IMR-90 (cell line): Measurements from ENCODE around the gene CRYM. TPM values are rescaled to one million over a fixed set of nuclear protein-coding genes. Genes with fewer than 3 reads are reported as not detected.
"Not testable (repeated sequence)": the region's sequence is repeated elsewhere in the genome, so short reads cannot be mapped to it uniquely, and the experiment has no call there.

Experiments used
- ATAC-seq: fragments of 200-7000 bp; cut with Tn5 transposase; 2 replicates; pipeline ENCODE4 v1.9.1; 2020; ENCODE audit warnings: low read depth, mild to moderate bottlenecking, moderate library complexity
- BruUV-seq: library from RNA; stranded (reverse); fragments of 400-500 nt; replicated peaks from 2 replicates; lab custom pipeline; 2021; lab: Mats Ljungman, UMichigan
- CTCF ChIA-PET: fragments of 300-600 bp; formaldehyde crosslinking; extraction: SDS; loops from one replicate; lab custom pipeline; 2021; ENCODE audit warnings: antibody characterized with exemption; lab: Yijun Ruan, JAX
- POLR2A ChIA-PET: fragments of 300-600 bp; sonication (Branson Sonifier 250); formaldehyde crosslinking; loops from one replicate; lab custom pipeline; 2022; ENCODE audit warnings: antibody characterized with exemption; ENCODE audit not compliant: unreplicated experiment; lab: Charles Lee
- DNase-seq: peaks from one replicate; pipeline ENCODE4 v3.0.0; 2013
- H2AFZ ChIP-seq: replicated peaks from 2 replicates; pipeline ENCODE3; 2013; ENCODE audit warnings: low read length, mild to moderate bottlenecking; ENCODE audit not compliant: poor library complexity
- H2AK5ac ChIP-seq: 2 replicates; pipeline ENCODE4 v1.6.1; 2013; ENCODE audit warnings: low read depth, low read length, inconsistent platforms
- H2AK9ac ChIP-seq: replicated peaks from 2 replicates; pipeline ENCODE3; 2013; ENCODE audit warnings: mild to moderate bottlenecking, low read depth, low read length, moderate library complexity; ENCODE audit not compliant: poor library complexity
- H2BK120ac ChIP-seq: 2 replicates; pipeline ENCODE4 v1.6.1; 2013; ENCODE audit warnings: low read depth, low read length, inconsistent platforms
- H2BK15ac ChIP-seq: 3 replicates; pipeline ENCODE4 v1.6.1; 2013; ENCODE audit warnings: low read depth, low read length, inconsistent platforms
- H2BK20ac ChIP-seq: 2 replicates; pipeline ENCODE4 v1.6.1; 2013; ENCODE audit warnings: low read depth, mild to moderate bottlenecking, inconsistent platforms, low read length, moderate library complexity
- H2BK5ac ChIP-seq: 2 replicates; pipeline ENCODE4 v1.6.1; 2013; ENCODE audit warnings: mild to moderate bottlenecking, low read depth, low read length, inconsistent platforms; ENCODE audit not compliant: poor library complexity, severe bottlenecking
- H3K14ac ChIP-seq: replicated peaks from 2 replicates; pipeline ENCODE4 v1.6.1; 2013; ENCODE audit warnings: low read depth, low read length, inconsistent platforms
- H3K18ac ChIP-seq: 2 replicates; pipeline ENCODE4 v1.6.1; 2013; ENCODE audit warnings: low read depth, low read length, control low read depth
- H3K23ac ChIP-seq: 2 replicates; pipeline ENCODE4 v1.6.1; 2013; ENCODE audit warnings: low read depth, low read length, inconsistent platforms
- H3K27ac ChIP-seq: 2 replicates; pipeline ENCODE4 v1.5.1; 2013; ENCODE audit warnings: mild to moderate bottlenecking, control low read depth, low read length; ENCODE audit not compliant: insufficient read depth
- H3K27me3 ChIP-seq: 2 replicates; pipeline ENCODE4 v1.6.1; 2013; ENCODE audit warnings: low read length; ENCODE audit not compliant: control insufficient read depth, insufficient read depth
- H3K36me3 ChIP-seq: 2 replicates; pipeline ENCODE4 v1.6.1; 2013; ENCODE audit warnings: low read length, mixed read lengths; ENCODE audit not compliant: control insufficient read depth, insufficient read depth
- H3K4ac ChIP-seq: 2 replicates; pipeline ENCODE4 v1.6.1; 2013; ENCODE audit warnings: low read depth, low read length, inconsistent platforms
- H3K4me1 ChIP-seq: 2 replicates; pipeline ENCODE4 v1.6.1; 2013; ENCODE audit warnings: low read length, mixed read lengths; ENCODE audit not compliant: control insufficient read depth, insufficient read depth
- H3K4me2 ChIP-seq: 2 replicates; pipeline ENCODE4 v1.6.1; 2013; ENCODE audit warnings: low read depth, mild to moderate bottlenecking, control low read depth, low read length, moderate library complexity
- H3K4me3 ChIP-seq: 2 replicates; pipeline ENCODE4 v1.5.1; 2013; ENCODE audit warnings: low read depth, mild to moderate bottlenecking, control low read depth, low read length, moderate library complexity; ENCODE audit not compliant: insufficient read depth
- H3K56ac ChIP-seq: 2 replicates; pipeline ENCODE4 v1.6.1; 2013; ENCODE audit warnings: low read length, inconsistent platforms; ENCODE audit not compliant: insufficient read depth; ENCODE audit errors: extremely low read depth
- H3K79me1 ChIP-seq, 2 experiments: 2 replicates each; pipeline ENCODE4 v1.6.1; 2013; ENCODE audit warnings: low read length in 2 of 2, inconsistent platforms in 1 of 2, low read depth in 1 of 2
- H3K9ac ChIP-seq: 2 replicates; pipeline ENCODE4 v1.6.1; 2013; ENCODE audit warnings: low read depth, low read length, control low read depth
- H3K9me1 ChIP-seq: 2 replicates; pipeline ENCODE4 v1.6.1; 2013; ENCODE audit warnings: low read length, inconsistent platforms; ENCODE audit not compliant: insufficient read depth
- H3K9me3 ChIP-seq: 2 replicates; pipeline ENCODE4 v1.6.1; 2013; ENCODE audit warnings: low read length; ENCODE audit not compliant: control insufficient read depth, insufficient read depth
- H4K20me1 ChIP-seq: 2 replicates; pipeline ENCODE4 v1.6.1; 2013; ENCODE audit warnings: low read length, inconsistent platforms; ENCODE audit not compliant: insufficient read depth
- H4K5ac ChIP-seq: 2 replicates; pipeline ENCODE4 v1.6.1; 2013; ENCODE audit warnings: mild to moderate bottlenecking, low read depth, low read length, control low read depth
- H4K8ac ChIP-seq, 2 experiments: 2 replicates each; pipeline ENCODE4 v1.6.1; 2013; ENCODE audit warnings: low read depth in 2 of 2, low read length in 2 of 2, control low read depth in 1 of 2, inconsistent platforms in 1 of 2
- H4K91ac ChIP-seq: 2 replicates; pipeline ENCODE4 v1.6.1; 2013; ENCODE audit warnings: low read depth, low read length, inconsistent platforms; ENCODE audit not compliant: insufficient read depth
- WGBS, 2 experiments: methylation state at CpG; one replicate each; pipeline versions ENCODE4 v1.1.5 to v1.1.7; 2013; ENCODE audit warnings: missing lambda C conversion rate in 2 of 2; ENCODE audit not compliant: insufficient read length in 1 of 2; ENCODE audit errors: extremely low coverage in 2 of 2; 5-methylcytosine and 5-hydroxymethylcytosine counted together
- dilution Hi-C: fragments of 300-500 bp; cut with HindIII; formaldehyde crosslinking; loops from one replicate; pipeline ENCODE4 v1.14.3; 2018; ENCODE audit warnings: low sequenced_read_pairs; ENCODE audit not compliant: unreplicated experiment
- in situ Hi-C: fragments of 300-500 bp; cut with MboI; formaldehyde crosslinking; loops from 3 replicates; pipeline ENCODE4 v1.14.3; 2019; ENCODE audit warnings: low sequenced_read_pairs, inconsistent platforms, mixed read lengths
- intact Hi-C: fragments of 100-400 bp; cut with micrococcal nuclease; formaldehyde crosslinking; loops from 2 replicates; pipeline ENCODE4 v1.10.0; 2022
- polyA plus RNA-seq, 3 experiments: library from polyadenylated mRNA; depleted of rRNA; stranded (reverse); fragments of >200 nt; gene quantifications; 2 replicates each; pipeline ENCODE4 v1.2.3, GENCODE V29; 2012; ENCODE audit warnings: low replicate concordance in 1 of 3
- total RNA-seq: library from RNA; depleted of rRNA; stranded (reverse); fragments of >200 nt; gene quantifications from 2 replicates; pipeline ENCODE4 v1.2.3, GENCODE V29; 2012

CRYM gene
- total and polyA plus RNA-seq, 2 of the 4 experiments (the other 2 are of a cell fraction) = not detected

- H3K79me1 ChIP-seq, H3K4me2 ChIP-seq, H2BK15ac ChIP-seq, H3K14ac ChIP-seq, H3K4me1 ChIP-seq, H4K20me1 ChIP-seq, intact Hi-C loops, H3K4ac ChIP-seq, H2BK120ac ChIP-seq, H4K8ac ChIP-seq, H3K56ac ChIP-seq, H3K9me1 ChIP-seq, H3K18ac ChIP-seq, H3K4me3 ChIP-seq, dilution Hi-C loops, DNase-seq, H2AK5ac ChIP-seq, H3K9me3 ChIP-seq, H2BK5ac ChIP-seq, H2BK20ac ChIP-seq, POLR2A ChIA-PET, in situ Hi-C loops, CTCF ChIA-PET, ATAC-seq, H3K9ac ChIP-seq, H3K36me3 ChIP-seq, H4K91ac ChIP-seq, BruUV-seq, H3K27me3 ChIP-seq, H4K5ac ChIP-seq, H3K23ac ChIP-seq, H2AK9ac ChIP-seq, H2AFZ ChIP-seq, H3K27ac ChIP-seq: not testable (repeated sequence)
- WGBS, 2 experiments = 100% methylated on average over 2 of the region's 25 CpGs; no CpG with 5 or more reads in 1 of the 2 experiments
Observed at GRCh38 chr16:21312863-21313372, 34.8 kb upstream of the CRYM start.

- H2BK20ac ChIP-seq, H4K8ac ChIP-seq, BruUV-seq, H4K20me1 ChIP-seq, H2AK5ac ChIP-seq, in situ Hi-C loops, H3K56ac ChIP-seq, H2BK15ac ChIP-seq, H2AK9ac ChIP-seq, H4K91ac ChIP-seq, CTCF ChIA-PET, H3K23ac ChIP-seq, intact Hi-C loops, H2AFZ ChIP-seq, H2BK120ac ChIP-seq, H3K4me2 ChIP-seq, H4K5ac ChIP-seq, H3K27ac ChIP-seq, H3K14ac ChIP-seq, dilution Hi-C loops, H3K9me1 ChIP-seq, H3K9me3 ChIP-seq, POLR2A ChIA-PET, DNase-seq, H2BK5ac ChIP-seq, H3K27me3 ChIP-seq, H3K18ac ChIP-seq, H3K79me1 ChIP-seq, ATAC-seq, H3K4ac ChIP-seq, H3K9ac ChIP-seq, H3K4me1 ChIP-seq, H3K36me3 ChIP-seq, H3K4me3 ChIP-seq: not testable (repeated sequence)
- no CpG with 5 or more reads among the region's 18 CpGs for WGBS, 2 experiments
Observed at GRCh38 chr16:21312046-21312445, 34.0 kb upstream of the CRYM start.
